NCI-H146 treated with DMSO at 0.1 percent for 48 hours (cell line): ENCODE results near the gene ATP10D.

Experiments
- DNase-seq: peaks from one replicate; lab custom pipeline; 2025; ENCODE audit not compliant: unreplicated experiment; lab: John Stamatoyannopoulos, UW

ATP10D gene

GRCh38 chr4:47485047-47485692, at the start of gene ATP10D:
Gene ATP10D (plus strand): TSS chr4:47485275. CDS start chr4:47512541, 27,266 bp downstream.
- peak; percentile 73 for DNase-seq

GRCh38 chr4:47442980-47443379, 42.1 kb upstream of the ATP10D start:
- no peak for DNase-seq

- no peak for DNase-seq
Measured at GRCh38 chr4:47444031-47444430, 41.0 kb upstream of the ATP10D start.

GRCh38 chr4:47451657-47452056, 33.4 kb upstream of the ATP10D start:
- DNase-seq, result no peak

GRCh38 chr4:47462799-47463234, 22.3 kb upstream of the ATP10D start:
- DNase-seq, result no peak

- peak; percentile 92 for DNase-seq
Measured at GRCh38 chr4:47463235-47463956, 21.7 kb upstream of the ATP10D start, which contains the start of gene COMMD8. Gene COMMD8 (minus strand): TSS chr4:47463702. CDS start chr4:47463651, 51 bp downstream.

GRCh38 chr4:47465004-47465403, 20.1 kb upstream of the ATP10D start:
- DNase-seq, result no peak

GRCh38 chr4:47466056-47466785, 18.9 kb upstream of the ATP10D start:
- DNase-seq, result no peak

- DNase-seq, result no peak
Measured at GRCh38 chr4:47468706-47469365, 16.2 kb upstream of the ATP10D start.

- no peak for DNase-seq
Measured at GRCh38 chr4:47469951-47470350, 15.1 kb upstream of the ATP10D start.

GRCh38 chr4:47471064-47471463, 14.0 kb upstream of the ATP10D start:
- DNase-seq, result no peak

GRCh38 chr4:47471591-47471990, 13.5 kb upstream of the ATP10D start:
- no peak for DNase-seq

GRCh38 chr4:47473141-47473750, 11.8 kb upstream of the ATP10D start:
- DNase-seq, result no peak

GRCh38 chr4:47474799-47475198, 10.3 kb upstream of the ATP10D start:
- no peak for DNase-seq

GRCh38 chr4:47475411-47475810, 9.7 kb upstream of the ATP10D start:
- no peak for DNase-seq

- DNase-seq, result no peak
Measured at GRCh38 chr4:47478804-47479203, 6.3 kb upstream of the ATP10D start.

- no peak for DNase-seq
Measured at GRCh38 chr4:47482326-47482725, 2.7 kb upstream of the ATP10D start.

GRCh38 chr4:47483745-47484144, 1.3 kb upstream of the ATP10D start:
- no peak for DNase-seq

GRCh38 chr4:47484168-47484567, 907 bp upstream of the ATP10D start:
- DNase-seq, result no peak

- DNase-seq, result no peak
Measured at GRCh38 chr4:47485768-47486167, 693 bp downstream of the ATP10D start.

- DNase-seq, result no peak
Measured at GRCh38 chr4:47486231-47486673, 1.2 kb downstream of the ATP10D start.
